Suprapubic skin (tissue), 4 donors: Measurements from ENCODE around the gene FXR2. TPM values are rescaled to one million over a fixed set of nuclear protein-coding genes. Genes with fewer than 3 reads are reported as not detected.

ENCODE experiments used
- DNase-seq, 2 donors: peaks; one replicate each; pipeline ENCODE4 v3.0.0-alpha.2; 2019; ENCODE audit warnings: low spot score in 2 of 2
- H3K27ac ChIP-seq: fragments of 200-600 bp; sonication (generic); one replicate; pipeline ENCODE4 v1.5.1; 2019
- H3K27me3 ChIP-seq: fragments of 200-600 bp; sonication (generic); one replicate; pipeline ENCODE4 v1.5.1; 2019
- H3K36me3 ChIP-seq: fragments of 200-600 bp; sonication (generic); one replicate; pipeline ENCODE4 v1.5.1; 2019
- H3K4me1 ChIP-seq: fragments of 200-600 bp; sonication (generic); one replicate; pipeline ENCODE4 v1.5.1; 2019
- H3K4me3 ChIP-seq: fragments of 200-600 bp; sonication (generic); one replicate; pipeline ENCODE4 v1.5.1; 2019; ENCODE audit warnings: mild to moderate bottlenecking
- H3K9me3 ChIP-seq: fragments of 200-600 bp; sonication (generic); one replicate; pipeline ENCODE4 v1.5.1; 2019
- CTCF ChIP-seq, 2 donors: fragments of 200-600 bp in 1 of 2; fragments of 450-650 bp in 1 of 2; sonication (generic) in 1 of 2; IDR thresholded peaks; one replicate each; pipeline ENCODE4 v1.5.1; 2016 to 2019; ENCODE audit warnings: antibody characterized with exemption in 2 of 2, mild to moderate bottlenecking in 1 of 2, moderate library complexity in 1 of 2
- EP300 ChIP-seq: sonication (generic); formaldehyde crosslinking; IDR thresholded peaks from one replicate; pipeline ENCODE4 v1.6.1; 2017; ENCODE audit warnings: antibody characterized with exemption
- POLR2A ChIP-seq, 2 donors: fragments of 450-650 bp; IDR thresholded peaks; one replicate each; pipeline ENCODE4 v1.6.1; 2017; ENCODE audit warnings: antibody characterized with exemption in 2 of 2, mild to moderate bottlenecking in 2 of 2, moderate library complexity in 2 of 2
- POLR2AphosphoS5 ChIP-seq, 3 donors: sonication (generic); formaldehyde crosslinking; IDR thresholded peaks; one replicate each; pipeline ENCODE4 v1.6.1; 2017; ENCODE audit warnings: antibody characterized with exemption in 3 of 3
- WGBS: methylation state at CpG from one replicate; pipeline ENCODE4 v1.1.5; 2018; 5-methylcytosine and 5-hydroxymethylcytosine counted together
- total RNA-seq, 4 donors: library from RNA; depleted of rRNA; stranded (reverse); fragments of >200 nt; gene quantifications; one replicate each; pipeline ENCODE4 v1.1.0, GENCODE V29; 2016

Gene FXR2
- total RNA-seq, 4 donors from 2014 or later = 21.0 to 25.6 (median 22.5) TPM

- peak overlapping the region; percentile 100 for H3K27ac ChIP-seq
- peak; percentile 100 for DNase-seq
- no peaks in the 10 kb centered on the region for H3K9me3 ChIP-seq
- peaks cover 49% of the 10 kb centered on the region for H3K4me1 ChIP-seq
- H3K27me3 ChIP-seq = no peaks in the 10 kb centered on the region
- WGBS = under 1% methylated on average over 43 of the region's 73 CpGs
- H3K4me3 ChIP-seq = peak overlapping the region; percentile 100
- TF ChIP-seq POLR2A (IDR thresholded peaks at IDR 0.05) (peak; percentile 98 to 99), CTCF (IDR thresholded peaks at IDR 0.05) (peak in 1 of 2 donors; percentile 6), EP300 (no peak), POLR2AphosphoS5 (IDR thresholded peaks at IDR 0.05) (peak; percentile 96 to 98 (median 97))
- peaks cover 65% of the 10 kb centered on the region for H3K36me3 ChIP-seq
These were observed 41.9 kb downstream of the FXR2 start for GRCh38 chr17:7572588-7573323.

- peak overlapping the region; percentile 100 for H3K4me3 ChIP-seq
- H3K4me1 ChIP-seq = peaks cover 44% of the 10 kb centered on the region
- no peaks in the 10 kb centered on the region for H3K9me3 ChIP-seq
- H3K27ac ChIP-seq = peak overlapping the region; percentile 100
- whole genome bisulfite sequencing = 0% methylated on average over 11 of the region's 11 CpGs
- H3K36me3 ChIP-seq = peaks cover 65% of the 10 kb centered on the region
- no peaks in the 10 kb centered on the region for H3K27me3 ChIP-seq
- TF ChIP-seq POLR2A (IDR thresholded peaks at IDR 0.05) = no peak
- TF ChIP-seq POLR2AphosphoS5 (IDR thresholded peaks at IDR 0.05) = peak in 1 of 3 donors; percentile 96
- no peak for DNase-seq
These were observed 42.4 kb downstream of the FXR2 start for GRCh38 chr17:7572338-7572587.

- 95% methylated on average over 10 of the region's 10 CpGs for WGBS
- H3K27me3 ChIP-seq = no peaks in the 10 kb centered on the region
- no peak overlapping the region for H3K27ac ChIP-seq
- no peak overlapping the region for H3K4me3 ChIP-seq
- no peak for DNase-seq
- no peaks in the 10 kb centered on the region for H3K9me3 ChIP-seq
- TF ChIP-seq POLR2AphosphoS5 (IDR thresholded peaks at IDR 0.05) = no peak
- TF ChIP-seq EP300 = no peak
- no peak for TF ChIP-seq CTCF (IDR thresholded peaks at IDR 0.05)
- no peak for TF ChIP-seq POLR2A (IDR thresholded peaks at IDR 0.05)
- peaks cover 26% of the 10 kb centered on the region for H3K4me1 ChIP-seq
- peaks cover 65% of the 10 kb centered on the region for H3K36me3 ChIP-seq
These were observed 44.3 kb downstream of the FXR2 start for GRCh38 chr17:7570351-7570750.

- Histone ChIP-seq H3K27ac (no peak overlapping the region), H3K27me3 (no peaks in the 10 kb centered on the region), H3K4me1 (peaks cover 18% of the 10 kb centered on the region), H3K36me3 (peaks cover 65% of the 10 kb centered on the region), H3K9me3 (no peaks in the 10 kb centered on the region), H3K4me3 (no peak overlapping the region)
- no peak for DNase-seq
- no peak for TF ChIP-seq POLR2AphosphoS5 (IDR thresholded peaks at IDR 0.05)
- no peak for TF ChIP-seq EP300
- no peak for TF ChIP-seq POLR2A (IDR thresholded peaks at IDR 0.05)
- TF ChIP-seq CTCF (IDR thresholded peaks at IDR 0.05) = no peak
- 81% methylated on average over 5 of the region's 5 CpGs for WGBS
These were observed 45.1 kb downstream of the FXR2 start for GRCh38 chr17:7569571-7569970.

GRCh38 chr17:7563115-7563869, 51.4 kb downstream of the FXR2 start:
- no peak overlapping the region for H3K27ac ChIP-seq
- no peaks in the 10 kb centered on the region for H3K27me3 ChIP-seq
- H3K4me1 ChIP-seq = peaks cover 44% of the 10 kb centered on the region
- TF ChIP-seq EP300 (no peak), POLR2A (IDR thresholded peaks at IDR 0.05) (no peak), CTCF (IDR thresholded peaks at IDR 0.05) (no peak), POLR2AphosphoS5 (IDR thresholded peaks at IDR 0.05) (no peak)
- no peak for DNase-seq
- WGBS = 83% methylated on average over 8 of the region's 30 CpGs
- H3K36me3 ChIP-seq = peaks cover 47% of the 10 kb centered on the region
- H3K9me3 ChIP-seq = no peaks in the 10 kb centered on the region
- peak overlapping the region; percentile 96 for H3K4me3 ChIP-seq
